Prostate gland (tissue), 2 donors: ENCODE results near the gene E2F6.

ENCODE experiments used
- POLR2AphosphoS5 ChIP-seq: sonication (generic); formaldehyde crosslinking; IDR thresholded peaks from one replicate; pipeline ENCODE4 v1.6.1; 2017; ENCODE audit warnings: antibody characterized with exemption
- TF ChIP-seq, protein P1 (sequence below), 4 experiments: fragments of 200-600 bp in 2 of 4; fragments of 450-650 bp in 2 of 4; sonication (generic) in 2 of 4; IDR thresholded peaks; 1 replicate in 3 of 4; 2 replicates in 1 of 4; pipeline ENCODE4 v1.5.1; 2016 to 2019; ENCODE audit warnings: antibody characterized with exemption in 4 of 4, mild to moderate bottlenecking in 2 of 4, moderate library complexity in 2 of 4

DNA sequence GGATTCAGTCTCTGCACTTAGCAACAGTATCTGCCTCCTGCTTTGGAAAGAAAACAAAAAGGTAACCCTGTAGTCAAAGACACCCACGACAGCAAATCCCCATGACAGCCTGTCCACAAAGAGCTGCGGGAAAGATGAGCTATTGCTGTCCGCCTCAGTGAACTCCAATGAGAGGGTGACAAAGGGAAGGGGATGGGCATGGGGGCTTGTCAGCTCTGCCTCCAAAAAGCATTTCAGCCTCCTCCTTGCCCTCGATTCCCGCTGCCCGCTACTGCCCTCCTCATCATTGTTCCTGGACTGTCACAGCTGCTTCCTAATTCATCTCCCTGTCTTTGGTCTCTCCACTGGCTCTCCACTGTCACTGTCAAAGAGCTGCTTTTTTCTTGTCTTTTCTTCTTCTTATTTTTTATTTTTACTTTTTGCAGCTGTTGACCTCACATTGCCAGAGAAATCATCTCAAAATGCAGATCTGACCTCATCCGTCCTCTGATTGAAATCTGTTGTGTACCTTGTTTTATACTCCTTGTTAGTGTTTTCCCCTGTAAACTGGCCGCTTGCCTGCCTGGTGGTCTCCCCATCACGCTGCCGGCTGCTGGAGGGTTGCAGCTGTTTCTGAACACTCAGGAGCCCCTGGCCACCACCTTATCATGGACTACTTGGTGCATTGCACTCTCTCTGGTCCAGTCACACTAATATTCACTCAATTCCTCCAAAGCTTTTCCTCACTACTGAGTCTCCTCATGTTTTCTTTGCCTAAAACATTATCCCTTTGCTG lies 7.9 kb upstream of the E2F6 start:
- no peak for TF ChIP-seq POLR2AphosphoS5
- TF ChIP-seq, protein P1, sequence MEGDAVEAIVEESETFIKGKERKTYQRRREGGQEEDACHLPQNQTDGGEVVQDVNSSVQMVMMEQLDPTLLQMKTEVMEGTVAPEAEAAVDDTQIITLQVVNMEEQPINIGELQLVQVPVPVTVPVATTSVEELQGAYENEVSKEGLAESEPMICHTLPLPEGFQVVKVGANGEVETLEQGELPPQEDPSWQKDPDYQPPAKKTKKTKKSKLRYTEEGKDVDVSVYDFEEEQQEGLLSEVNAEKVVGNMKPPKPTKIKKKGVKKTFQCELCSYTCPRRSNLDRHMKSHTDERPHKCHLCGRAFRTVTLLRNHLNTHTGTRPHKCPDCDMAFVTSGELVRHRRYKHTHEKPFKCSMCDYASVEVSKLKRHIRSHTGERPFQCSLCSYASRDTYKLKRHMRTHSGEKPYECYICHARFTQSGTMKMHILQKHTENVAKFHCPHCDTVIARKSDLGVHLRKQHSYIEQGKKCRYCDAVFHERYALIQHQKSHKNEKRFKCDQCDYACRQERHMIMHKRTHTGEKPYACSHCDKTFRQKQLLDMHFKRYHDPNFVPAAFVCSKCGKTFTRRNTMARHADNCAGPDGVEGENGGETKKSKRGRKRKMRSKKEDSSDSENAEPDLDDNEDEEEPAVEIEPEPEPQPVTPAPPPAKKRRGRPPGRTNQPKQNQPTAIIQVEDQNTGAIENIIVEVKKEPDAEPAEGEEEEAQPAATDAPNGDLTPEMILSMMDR (IDR thresholded peaks at IDR 0.05): no peak
